HepG2 (cell line): ENCODE measurements around the gene U2SURP. TPM values are rescaled to one million over a fixed set of nuclear protein-coding genes. Genes with fewer than 3 reads are reported as not detected.

ENCODE experiments used
- FIP1L1 ChIP-seq: fragments of 200-400 bp; formaldehyde crosslinking; IDR thresholded peaks from 2 replicates; pipeline ENCODE4 v1.6.1; 2018; ENCODE audit warnings: low read depth, mild to moderate bottlenecking, low read length, moderate library complexity, borderline replicate concordance; ENCODE audit not compliant: insufficient read depth
- HDAC2 ChIP-seq: sonication (generic); formaldehyde crosslinking; IDR thresholded peaks from 2 replicates; pipeline ENCODE4 v1.4.0; 2020; ENCODE audit warnings: missing genetic modification reagents
- MAFK ChIP-seq, 2 experiments: IDR thresholded peaks in 1 of 2; conservative IDR thresholded peaks in 1 of 2; 2 replicates each; pipeline ENCODE4 v1.6.1; 2011; ENCODE audit warnings: improper control_type of control experiment in 2 of 2, low read length in 2 of 2
- MEIS2 ChIP-seq: sonication (generic); formaldehyde crosslinking; IDR thresholded peaks from 2 replicates; pipeline ENCODE4 v1.9.0; 2021; ENCODE audit warnings: mild to moderate bottlenecking, missing genetic modification reagents
- MTF1 ChIP-seq: sonication (generic); formaldehyde crosslinking; IDR thresholded peaks from 2 replicates; pipeline ENCODE4 v1.5.0; 2020; ENCODE audit warnings: missing genetic modification reagents
- NR2F1 ChIP-seq, 2 experiments: fragments of 450-650 bp in 1 of 2; formaldehyde crosslinking in 1 of 2; IDR thresholded peaks; 2 replicates each; pipeline versions ENCODE4 v1.5.0 to v1.6.1; 2016 to 2020; ENCODE audit warnings: mild to moderate bottlenecking in 1 of 2, missing compliant biosample characterization in 1 of 2, missing genetic modification reagents in 1 of 2, moderate library complexity in 1 of 2
- NR2F2 ChIP-seq: IDR thresholded peaks from 2 replicates; pipeline ENCODE4 v1.6.1; 2012; ENCODE audit warnings: low read depth, inconsistent platforms, borderline replicate concordance
- POLR2AphosphoS5 ChIP-seq: IDR thresholded peaks from 2 replicates; pipeline ENCODE4 v1.6.1; 2012; ENCODE audit warnings: low read depth, low read length
- SIN3A ChIP-seq: IDR thresholded peaks from 2 replicates; pipeline ENCODE4 v1.6.1; 2011; ENCODE audit warnings: low read depth, mild to moderate bottlenecking, control low read depth, low read length, borderline replicate concordance
- SMAD1 ChIP-seq: sonication (generic); formaldehyde crosslinking; IDR thresholded peaks from 2 replicates; pipeline ENCODE4 v1.4.0; 2020; ENCODE audit warnings: missing genetic modification reagents, low read depth, mild to moderate bottlenecking, borderline replicate concordance
- TBX3 ChIP-seq: fragments of 450-650 bp; IDR thresholded peaks from 2 replicates; pipeline ENCODE4 v1.6.1; 2017; ENCODE audit warnings: antibody characterized with exemption, mild to moderate bottlenecking, inconsistent platforms, borderline replicate concordance
- THAP11 ChIP-seq: IDR thresholded peaks from 2 replicates; pipeline ENCODE4 v1.6.1; 2016; ENCODE audit warnings: missing biosample characterization, missing genetic modification reagents
- XBP1 ChIP-seq: sonication (generic); formaldehyde crosslinking; IDR thresholded peaks from 2 replicates; pipeline ENCODE4 v1.5.0; 2020; ENCODE audit warnings: missing genetic modification reagents
- ZBTB1 ChIP-seq: sonication (generic); formaldehyde crosslinking; IDR thresholded peaks from 2 replicates; pipeline ENCODE4 v1.4.0; 2020; ENCODE audit warnings: missing genetic modification reagents, borderline replicate concordance
- ZNF326 ChIP-seq: sonication (generic); formaldehyde crosslinking; IDR thresholded peaks from 2 replicates; pipeline ENCODE4 v1.4.0; 2020; ENCODE audit warnings: missing genetic modification reagents, borderline replicate concordance
- ZNF331 ChIP-seq: sonication (generic); formaldehyde crosslinking; IDR thresholded peaks from 2 replicates; pipeline ENCODE4 v1.4.0; 2020; ENCODE audit warnings: missing genetic modification reagents
- ZNF616 ChIP-seq: sonication (generic); formaldehyde crosslinking; IDR thresholded peaks from 2 replicates; pipeline ENCODE4 v1.5.0; 2020; ENCODE audit warnings: low read depth, mild to moderate bottlenecking, missing genetic modification reagents
- ZNF713 ChIP-seq: sonication (generic); formaldehyde crosslinking; IDR thresholded peaks from 2 replicates; pipeline ENCODE4 v1.4.0; 2020; ENCODE audit warnings: mild to moderate bottlenecking, missing genetic modification reagents
- ZSCAN9 ChIP-seq: IDR thresholded peaks from 2 replicates; pipeline ENCODE4 v1.6.1; 2016; ENCODE audit warnings: borderline replicate concordance
- polyA plus RNA-seq, 8 experiments: library from polyadenylated mRNA; depleted of rRNA in 3 of 8; stranded (reverse) in 7 of 8; unstranded in 1 of 8; fragments of >200 nt; fragmentation: Illumina TruSeq in 4 of 8; extraction: Trizol in 4 of 8; gene quantifications; 2 replicates each; pipeline versions ENCODE4 v1.2.1 to v1.2.3, GENCODE V29; 2011 to 2016; ENCODE audit warnings: low read depth in 4 of 8, missing spikeins in 1 of 8, mixed read lengths in 1 of 8; ENCODE audit not compliant: insufficient read depth in 1 of 8
- total RNA-seq, 5 experiments: library from RNA; depleted of rRNA; stranded (reverse); fragments of >200 nt; fragmentation: Illumina TruSeq; extraction: Trizol; gene quantifications; 2 replicates each; pipeline ENCODE4 v1.2.3, GENCODE V29; 2016; ENCODE audit warnings: low read depth in 1 of 5
- TF ChIP-seq, protein P1 (sequence below): sonication (generic); formaldehyde crosslinking; IDR thresholded peaks from 2 replicates; pipeline ENCODE4 v1.4.0; 2020; ENCODE audit warnings: missing genetic modification reagents
- TF ChIP-seq, protein P2 (sequence below): sonication (generic); formaldehyde crosslinking; IDR thresholded peaks from 2 replicates; pipeline ENCODE4 v1.4.0; 2020; ENCODE audit warnings: mild to moderate bottlenecking, low read depth, missing genetic modification reagents
- TF ChIP-seq, protein P3 (sequence below): sonication (generic); formaldehyde crosslinking; IDR thresholded peaks from 2 replicates; pipeline ENCODE4; 2020; ENCODE audit warnings: missing genetic modification reagents, mild to moderate bottlenecking, borderline replicate concordance
- TF ChIP-seq, protein P4 (sequence below): fragments of 450-650 bp; IDR thresholded peaks from 2 replicates; pipeline ENCODE4 v1.6.1; 2016

U2SURP gene
- total and polyA plus RNA-seq, 2 of the 13 experiments (the other 11 are each of a cell fraction or from before 2014, with no cell fraction given) = 55.9 to 173 TPM

DNA sequence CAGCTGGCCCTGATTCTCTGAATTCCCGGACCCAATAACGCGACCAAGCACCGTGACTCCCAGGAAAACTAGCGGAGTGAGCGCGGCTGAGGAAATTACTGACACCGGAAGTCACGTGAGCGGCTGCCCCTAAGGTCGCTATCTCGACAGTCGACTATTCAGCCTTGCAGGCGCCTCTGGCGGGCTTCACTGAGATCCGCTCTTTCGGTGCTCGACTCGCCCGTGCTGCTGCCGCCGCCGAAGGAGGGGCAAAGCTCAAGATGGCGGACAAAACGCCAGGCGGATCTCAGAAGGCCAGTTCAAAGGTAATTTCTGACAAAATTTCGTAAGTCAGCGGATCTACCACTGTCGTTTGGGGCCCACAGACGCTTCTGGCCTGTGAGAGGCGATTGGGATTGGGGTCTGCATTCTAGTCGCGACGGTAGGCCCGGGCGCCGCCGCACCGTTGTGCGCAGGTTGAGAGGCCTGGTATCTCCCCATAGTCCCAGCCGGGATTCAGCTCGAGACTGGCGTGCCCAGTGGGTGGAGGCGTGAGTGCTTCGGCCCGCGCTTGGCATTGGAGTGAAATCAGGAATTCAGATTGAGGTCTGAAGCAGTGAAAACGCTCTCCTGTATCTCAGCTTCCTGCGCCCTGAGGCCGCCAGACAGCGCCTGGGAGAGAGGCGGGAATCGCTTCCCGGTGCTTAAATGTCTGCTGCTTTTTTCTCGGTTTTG, at the start of gene U2SURP (continued):
- TF ChIP-seq, protein P1, sequence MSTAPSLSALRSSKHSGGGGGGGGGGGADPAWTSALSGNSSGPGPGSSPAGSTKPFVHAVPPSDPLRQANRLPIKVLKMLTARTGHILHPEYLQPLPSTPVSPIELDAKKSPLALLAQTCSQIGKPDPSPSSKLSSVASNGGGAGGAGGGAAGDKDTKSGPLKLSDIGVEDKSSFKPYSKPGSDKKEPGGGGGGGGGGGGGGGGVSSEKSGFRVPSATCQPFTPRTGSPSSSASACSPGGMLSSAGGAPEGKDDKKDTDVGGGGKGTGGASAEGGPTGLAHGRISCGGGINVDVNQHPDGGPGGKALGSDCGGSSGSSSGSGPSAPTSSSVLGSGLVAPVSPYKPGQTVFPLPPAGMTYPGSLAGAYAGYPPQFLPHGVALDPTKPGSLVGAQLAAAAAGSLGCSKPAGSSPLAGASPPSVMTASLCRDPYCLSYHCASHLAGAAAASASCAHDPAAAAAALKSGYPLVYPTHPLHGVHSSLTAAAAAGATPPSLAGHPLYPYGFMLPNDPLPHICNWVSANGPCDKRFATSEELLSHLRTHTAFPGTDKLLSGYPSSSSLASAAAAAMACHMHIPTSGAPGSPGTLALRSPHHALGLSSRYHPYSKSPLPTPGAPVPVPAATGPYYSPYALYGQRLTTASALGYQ (CRISPR knock-in tag) = peak; percentile 78; the same call in 1 of the 2 replicates
- TF ChIP-seq TBX3 = peak; percentile 73
- no peak for TF ChIP-seq FIP1L1
- peak; percentile 82; the same call in 1 of the 2 replicates for TF ChIP-seq ZNF331 (CRISPR knock-in tag)
- TF ChIP-seq THAP11 (CRISPR knock-in tag) = peak; percentile 93
- TF ChIP-seq XBP1 (CRISPR knock-in tag) = peak; percentile 58; the same call in 1 of the 2 replicates
- TF ChIP-seq POLR2AphosphoS5 = peak; percentile 97
- TF ChIP-seq NR2F1 (CRISPR knock-in tag; IDR thresholded peaks at IDR 0.05) = peak; percentile 92 to 97
- peak; percentile 69 for TF ChIP-seq SIN3A
- TF ChIP-seq, protein P2, sequence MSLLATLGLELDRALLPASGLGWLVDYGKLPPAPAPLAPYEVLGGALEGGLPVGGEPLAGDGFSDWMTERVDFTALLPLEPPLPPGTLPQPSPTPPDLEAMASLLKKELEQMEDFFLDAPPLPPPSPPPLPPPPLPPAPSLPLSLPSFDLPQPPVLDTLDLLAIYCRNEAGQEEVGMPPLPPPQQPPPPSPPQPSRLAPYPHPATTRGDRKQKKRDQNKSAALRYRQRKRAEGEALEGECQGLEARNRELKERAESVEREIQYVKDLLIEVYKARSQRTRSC (CRISPR knock-in tag) = 0 out of 2 replicates have a peak, but pooled peaks have one; percentile 87
- TF ChIP-seq, protein P3, sequence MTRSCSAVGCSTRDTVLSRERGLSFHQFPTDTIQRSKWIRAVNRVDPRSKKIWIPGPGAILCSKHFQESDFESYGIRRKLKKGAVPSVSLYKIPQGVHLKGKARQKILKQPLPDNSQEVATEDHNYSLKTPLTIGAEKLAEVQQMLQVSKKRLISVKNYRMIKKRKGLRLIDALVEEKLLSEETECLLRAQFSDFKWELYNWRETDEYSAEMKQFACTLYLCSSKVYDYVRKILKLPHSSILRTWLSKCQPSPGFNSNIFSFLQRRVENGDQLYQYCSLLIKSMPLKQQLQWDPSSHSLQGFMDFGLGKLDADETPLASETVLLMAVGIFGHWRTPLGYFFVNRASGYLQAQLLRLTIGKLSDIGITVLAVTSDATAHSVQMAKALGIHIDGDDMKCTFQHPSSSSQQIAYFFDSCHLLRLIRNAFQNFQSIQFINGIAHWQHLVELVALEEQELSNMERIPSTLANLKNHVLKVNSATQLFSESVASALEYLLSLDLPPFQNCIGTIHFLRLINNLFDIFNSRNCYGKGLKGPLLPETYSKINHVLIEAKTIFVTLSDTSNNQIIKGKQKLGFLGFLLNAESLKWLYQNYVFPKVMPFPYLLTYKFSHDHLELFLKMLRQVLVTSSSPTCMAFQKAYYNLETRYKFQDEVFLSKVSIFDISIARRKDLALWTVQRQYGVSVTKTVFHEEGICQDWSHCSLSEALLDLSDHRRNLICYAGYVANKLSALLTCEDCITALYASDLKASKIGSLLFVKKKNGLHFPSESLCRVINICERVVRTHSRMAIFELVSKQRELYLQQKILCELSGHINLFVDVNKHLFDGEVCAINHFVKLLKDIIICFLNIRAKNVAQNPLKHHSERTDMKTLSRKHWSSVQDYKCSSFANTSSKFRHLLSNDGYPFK (CRISPR knock-in tag) = peak; percentile 99; the same call in 1 of the 2 replicates
- TF ChIP-seq ZNF326 (CRISPR knock-in tag) = no peak
- TF ChIP-seq ZSCAN9 (CRISPR knock-in tag) = peak; percentile 61; the same call in 1 of the 2 replicates
- TF ChIP-seq SMAD1 = peak; percentile 94; the same call in 1 of the 2 replicates
- TF ChIP-seq MEIS2 = peak; percentile 87
- TF ChIP-seq MAFK (conservative IDR thresholded peaks at IDR 0.05 in 1 of 2, IDR thresholded peaks at IDR 0.05 in 1 of 2; ENCODE audit: low read length in 2 of 2) = peak; percentile 37 to 52; a peak in 3 of 4 replicates
- TF ChIP-seq, protein P4, sequence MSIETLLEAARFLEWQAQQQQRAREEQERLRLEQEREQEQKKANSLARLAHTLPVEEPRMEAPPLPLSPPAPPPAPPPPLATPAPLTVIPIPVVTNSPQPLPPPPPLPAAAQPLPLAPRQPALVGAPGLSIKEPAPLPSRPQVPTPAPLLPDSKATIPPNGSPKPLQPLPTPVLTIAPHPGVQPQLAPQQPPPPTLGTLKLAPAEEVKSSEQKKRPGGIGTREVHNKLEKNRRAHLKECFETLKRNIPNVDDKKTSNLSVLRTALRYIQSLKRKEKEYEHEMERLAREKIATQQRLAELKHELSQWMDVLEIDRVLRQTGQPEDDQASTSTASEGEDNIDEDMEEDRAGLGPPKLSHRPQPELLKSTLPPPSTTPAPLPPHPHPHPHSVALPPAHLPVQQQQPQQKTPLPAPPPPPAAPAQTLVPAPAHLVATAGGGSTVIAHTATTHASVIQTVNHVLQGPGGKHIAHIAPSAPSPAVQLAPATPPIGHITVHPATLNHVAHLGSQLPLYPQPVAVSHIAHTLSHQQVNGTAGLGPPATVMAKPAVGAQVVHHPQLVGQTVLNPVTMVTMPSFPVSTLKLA = peak; percentile 61
- TF ChIP-seq ZNF713 (CRISPR knock-in tag) = peak; percentile 74; the same call in 1 of the 2 replicates
- TF ChIP-seq MTF1 = 0 out of 2 replicates have a peak, but pooled peaks have one; percentile 67
- TF ChIP-seq ZNF616 (CRISPR knock-in tag) = 0 out of 2 replicates have a peak, but pooled peaks have one; percentile 45
- peak; percentile 81; the same call in 1 of the 2 replicates for TF ChIP-seq NR2F2
- peak; percentile 89 for TF ChIP-seq HDAC2 (CRISPR knock-in tag)
- TF ChIP-seq ZBTB1 = no peak
